ENCODE results near the gene MCTP2.

The MCTP2 gene

DNA sequence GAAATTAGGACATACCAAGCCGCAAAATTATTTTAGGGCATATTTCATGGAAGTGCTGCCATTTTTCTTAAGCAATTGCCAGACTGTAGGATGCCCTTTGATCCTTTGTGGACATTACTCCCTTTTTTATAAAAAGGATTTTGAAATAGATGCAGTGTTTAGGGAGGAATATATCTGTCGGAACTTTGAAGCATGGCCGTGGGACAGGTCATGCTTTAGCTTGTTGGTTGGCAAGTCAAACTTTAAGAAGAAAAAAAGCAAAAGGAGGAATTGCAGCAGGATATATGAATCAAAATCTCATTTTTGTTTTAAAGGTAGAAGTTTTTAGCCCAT lies 122.1 kb downstream of the MCTP2 start:
- DNase-seq (ENCODE audit: low read depth), result no peak

DNA sequence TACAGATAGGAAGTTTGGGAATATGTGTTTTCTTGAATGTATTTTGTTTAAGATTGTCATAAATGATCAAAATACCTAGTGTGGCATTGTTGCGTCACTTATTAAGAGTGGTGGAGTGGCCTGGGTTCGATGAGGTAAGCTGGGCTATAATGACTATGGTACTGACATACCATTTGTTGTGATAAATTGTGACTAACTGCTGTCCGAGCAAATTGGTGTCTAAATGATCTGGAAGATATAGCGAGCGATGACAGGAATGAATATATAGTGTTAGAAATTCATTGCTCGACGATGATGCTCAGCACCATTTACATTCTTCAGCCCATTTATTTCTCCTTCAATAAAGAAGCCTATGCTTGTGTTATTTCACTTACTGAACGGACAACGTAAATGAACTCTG lies 123.3 kb downstream of the MCTP2 start:
- DNase-seq (ENCODE audit: low read depth), result no peak

DNA sequence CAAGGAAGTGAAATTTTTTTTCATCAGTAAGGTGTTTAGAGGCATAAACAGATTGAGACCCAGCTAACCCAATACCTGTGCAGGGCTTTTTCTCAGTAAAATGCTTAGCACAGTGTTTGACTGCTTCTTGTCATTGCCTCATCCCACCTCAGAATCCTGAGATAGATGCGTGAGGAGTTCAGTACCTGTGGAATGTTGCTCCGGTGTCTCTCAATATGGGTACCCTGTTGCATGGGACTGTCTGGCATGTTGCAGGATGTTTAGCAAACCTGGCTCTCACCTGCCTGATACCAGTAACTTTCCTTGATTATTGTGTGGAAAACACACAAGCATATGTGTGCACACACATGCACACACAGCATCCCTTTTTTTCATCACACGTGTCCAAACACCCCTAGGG lies 128.4 kb downstream of the MCTP2 start:
- no peak for DNase-seq (ENCODE audit: low read depth)

DNA sequence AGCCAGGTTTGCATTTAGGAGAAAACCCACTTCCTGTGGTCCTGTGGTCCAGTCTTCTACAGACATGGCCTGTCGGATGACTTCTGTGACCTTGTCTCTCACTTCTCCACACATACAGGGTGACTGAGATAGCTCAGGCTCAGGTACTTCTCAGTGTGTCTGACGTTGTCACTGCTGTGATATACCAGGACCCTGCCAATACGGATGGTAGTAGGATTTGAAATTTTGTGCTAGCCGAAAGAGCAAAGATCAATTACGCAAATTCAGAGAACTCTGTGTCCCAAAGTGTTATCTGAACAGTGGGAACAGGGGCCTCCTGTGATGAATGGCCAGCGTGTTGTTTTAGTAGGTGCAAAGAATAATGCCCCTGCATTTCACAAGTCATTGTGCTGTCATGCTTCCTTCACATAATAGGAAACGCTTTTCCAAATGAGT lies 128.9 kb downstream of the MCTP2 start:
- no peak for DNase-seq (ENCODE audit: low read depth)

DNA sequence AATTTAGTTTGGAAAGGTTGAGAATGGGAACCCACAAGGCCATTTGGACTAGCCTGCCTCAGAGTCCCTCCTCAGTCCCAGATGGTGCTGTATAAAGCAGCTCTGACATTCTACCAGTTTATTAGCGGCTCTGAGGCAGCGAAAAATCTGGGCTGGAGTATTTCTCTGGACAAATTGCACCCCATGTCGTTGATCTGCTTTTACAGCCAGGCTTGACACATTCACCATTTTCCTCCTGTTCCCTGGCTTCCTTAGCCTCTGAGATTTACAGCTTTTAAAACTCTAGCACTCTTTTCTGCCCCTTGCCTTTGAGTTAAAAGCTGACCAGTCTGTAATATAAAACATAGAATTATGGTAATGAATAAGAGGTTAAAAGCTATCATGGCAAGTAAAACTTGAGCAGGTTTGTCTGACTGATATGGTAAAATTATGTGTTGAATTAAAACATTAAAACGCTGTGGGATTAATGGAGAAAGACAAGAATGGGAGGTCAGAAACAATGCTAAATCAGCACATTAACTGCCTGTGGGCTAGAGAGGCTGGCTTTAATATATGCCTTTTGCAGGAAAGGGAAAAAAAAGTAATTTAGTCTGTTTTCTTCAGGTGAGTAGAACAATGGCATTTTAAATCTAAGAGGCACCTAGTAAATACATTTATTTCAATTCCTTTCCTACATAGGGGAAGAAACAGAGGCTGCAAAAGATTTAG lies 131.2 kb downstream of the MCTP2 start:
- no peak for DNase-seq (ENCODE audit: low read depth)

DNA sequence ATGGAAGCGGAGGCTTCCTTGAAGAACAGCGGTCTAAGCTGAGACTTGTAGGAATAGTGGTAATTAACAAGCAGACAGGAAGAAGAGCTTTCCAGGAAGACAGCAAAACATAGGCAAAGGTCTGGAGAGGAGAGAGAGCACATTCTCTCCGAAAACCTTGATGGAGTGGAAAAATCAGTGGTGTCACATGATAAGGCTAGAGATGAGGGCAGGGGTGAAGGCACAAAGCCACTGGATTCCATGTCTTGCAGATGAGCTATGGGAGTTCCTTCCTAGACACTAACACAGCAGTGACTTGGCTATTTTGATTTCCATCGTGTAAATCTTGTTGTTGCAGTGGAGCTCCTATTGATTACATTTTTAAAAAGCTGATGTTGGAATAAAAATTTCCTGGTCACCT lies 132.0 kb downstream of the MCTP2 start:
- no peak for DNase-seq (ENCODE audit: low read depth)

DNA sequence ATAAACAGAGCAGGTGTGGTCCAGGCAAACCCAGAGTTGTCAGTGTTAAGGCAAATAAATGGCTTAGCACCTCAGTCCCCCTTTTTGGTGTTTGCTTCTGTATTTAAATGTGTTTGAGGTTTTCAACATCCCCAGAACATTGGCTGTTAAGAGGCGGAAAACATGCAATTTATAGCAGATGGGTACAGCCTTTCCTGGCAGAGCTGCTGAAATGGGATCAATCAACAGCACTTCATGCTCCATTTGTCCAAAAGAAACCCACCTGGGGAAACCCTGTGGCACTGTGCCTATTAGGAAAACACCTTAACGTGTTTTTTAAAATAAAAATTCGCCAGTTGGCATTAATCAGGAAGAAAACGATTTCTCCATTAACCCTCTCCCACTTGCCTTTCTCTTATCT lies 135.4 kb downstream of the MCTP2 start:
- no peak for DNase-seq (ENCODE audit: low read depth)

DNA sequence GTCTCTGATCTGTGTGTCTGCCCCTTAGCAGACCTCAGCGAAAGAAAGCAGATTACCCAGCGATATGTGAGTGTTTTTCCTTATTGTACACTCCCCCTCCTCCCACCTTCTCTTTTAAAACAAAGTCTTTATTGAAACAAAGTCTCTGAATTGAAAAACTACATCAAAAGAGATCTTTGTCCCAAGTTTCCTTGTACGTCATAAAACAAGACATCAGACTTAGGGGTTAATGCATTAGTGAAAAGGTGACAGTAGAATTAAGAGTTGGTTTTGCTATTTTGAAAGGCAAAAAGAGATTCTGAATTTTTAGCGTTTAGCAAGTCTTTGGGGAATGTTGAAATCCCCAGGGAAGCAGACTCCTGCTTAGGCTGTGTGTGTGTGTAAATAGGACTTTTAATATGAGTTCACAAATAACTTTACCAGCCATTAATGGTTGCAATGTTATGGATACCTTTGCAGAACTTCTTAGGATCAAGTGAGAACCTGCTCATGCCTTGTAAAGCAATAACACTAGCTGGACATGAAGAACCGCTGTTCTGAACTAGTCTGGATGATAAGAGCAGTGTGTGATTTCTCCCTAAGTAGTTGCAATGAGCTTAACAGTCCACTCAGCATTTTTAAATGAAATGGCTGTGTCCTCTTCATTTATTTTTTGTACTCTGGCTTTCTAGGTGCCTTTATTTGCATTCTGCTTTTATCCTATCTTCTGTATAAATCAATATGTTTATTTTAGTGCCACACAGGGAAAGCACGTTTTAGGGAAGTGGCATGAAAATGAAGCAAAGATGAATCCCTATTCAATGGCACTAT lies 136.6 kb downstream of the MCTP2 start:
- no peak for DNase-seq (ENCODE audit: low read depth)

DNA sequence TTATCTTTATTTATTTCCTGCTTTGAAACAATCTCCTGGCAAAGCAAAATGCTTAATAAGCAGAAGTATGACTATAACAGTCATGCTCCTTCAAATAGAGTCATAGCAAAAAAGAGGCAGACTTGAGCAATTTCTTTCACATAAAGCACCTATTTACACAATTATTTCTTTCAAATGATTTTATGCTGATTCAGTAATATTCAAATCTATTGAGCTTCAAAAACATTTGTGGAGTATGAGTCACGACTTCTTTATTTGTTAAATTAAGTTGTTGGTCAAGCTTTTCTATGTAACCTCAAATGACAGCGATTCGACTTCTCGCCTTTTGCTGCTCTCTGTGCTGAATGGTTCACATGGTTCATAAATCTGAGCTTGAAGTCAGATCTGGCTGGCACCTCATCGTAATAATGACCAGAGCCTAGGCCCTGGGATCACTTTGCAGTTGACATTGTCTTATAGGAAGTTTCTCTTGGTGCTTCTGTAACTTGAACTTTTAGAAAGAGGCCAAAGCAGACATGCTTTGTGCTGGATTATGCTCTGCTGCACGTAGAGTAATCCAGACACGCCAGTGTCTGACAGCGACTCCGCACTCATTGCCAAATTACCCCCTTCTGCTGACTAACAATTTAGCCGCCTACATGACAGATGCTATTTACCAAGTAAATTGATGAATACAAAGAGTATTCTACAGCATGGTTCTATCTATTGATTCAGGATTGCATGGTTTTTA lies 139.0 kb downstream of the MCTP2 start:
- DNase-seq (ENCODE audit: low read depth), result no peak

DNA sequence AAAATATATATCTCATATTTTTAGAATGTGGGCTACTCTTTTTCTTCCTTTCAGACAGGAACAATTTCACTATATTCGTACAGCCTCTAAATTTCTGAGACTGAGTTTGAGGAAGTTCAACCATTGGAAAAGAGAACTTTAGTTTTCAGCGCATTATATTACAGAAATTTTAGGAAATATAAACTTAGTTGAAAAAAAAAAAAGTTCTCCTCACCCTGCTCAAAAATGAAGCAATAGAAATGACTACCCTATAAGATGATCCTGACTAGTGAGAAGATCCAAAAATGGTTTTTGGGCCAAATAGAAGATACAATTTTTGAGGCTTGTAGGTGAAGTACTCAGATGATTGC lies 139.6 kb downstream of the MCTP2 start:
- no peak for DNase-seq (ENCODE audit: low read depth)

DNA sequence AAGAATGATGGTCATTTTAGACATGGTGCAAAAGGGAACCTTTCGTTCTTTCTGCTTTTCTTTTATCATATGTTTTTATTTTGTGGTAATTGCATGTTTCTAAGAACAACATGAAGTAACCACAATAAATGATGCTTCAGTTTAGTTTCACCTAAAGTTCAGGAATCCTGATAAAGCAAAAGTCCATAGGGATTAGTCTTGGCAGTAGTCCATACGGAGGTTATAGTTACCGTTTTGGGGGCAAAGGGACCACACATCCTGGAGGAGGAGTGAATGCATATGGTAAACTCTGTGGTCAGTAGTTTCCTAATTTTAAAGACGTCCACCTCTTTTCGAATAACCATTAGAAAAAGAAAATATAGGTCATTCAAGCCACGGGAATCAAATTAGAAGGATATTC lies 141.5 kb downstream of the MCTP2 start:
- DNase-seq (ENCODE audit: low read depth), result no peak

DNA sequence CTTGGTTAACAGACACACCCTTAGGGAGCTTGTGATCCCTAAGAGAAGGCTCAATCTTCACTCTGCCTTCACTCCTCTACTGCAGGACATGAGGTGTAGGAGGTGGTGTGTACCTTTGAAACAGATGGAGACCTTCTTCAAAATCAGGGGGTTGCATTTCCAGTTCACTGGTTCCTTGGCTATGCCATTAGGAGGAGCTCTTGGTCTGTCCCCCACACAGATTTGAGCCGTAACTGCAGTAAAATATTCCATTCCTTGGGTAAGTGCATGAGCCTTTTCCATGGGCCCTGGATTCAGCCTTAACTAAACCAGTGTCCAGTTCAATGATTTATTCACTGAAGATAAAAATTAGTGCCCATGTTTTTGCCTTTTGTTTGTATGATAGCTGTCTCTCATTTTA lies 144.6 kb downstream of the MCTP2 start:
- no peak for DNase-seq (ENCODE audit: low read depth)

DNA sequence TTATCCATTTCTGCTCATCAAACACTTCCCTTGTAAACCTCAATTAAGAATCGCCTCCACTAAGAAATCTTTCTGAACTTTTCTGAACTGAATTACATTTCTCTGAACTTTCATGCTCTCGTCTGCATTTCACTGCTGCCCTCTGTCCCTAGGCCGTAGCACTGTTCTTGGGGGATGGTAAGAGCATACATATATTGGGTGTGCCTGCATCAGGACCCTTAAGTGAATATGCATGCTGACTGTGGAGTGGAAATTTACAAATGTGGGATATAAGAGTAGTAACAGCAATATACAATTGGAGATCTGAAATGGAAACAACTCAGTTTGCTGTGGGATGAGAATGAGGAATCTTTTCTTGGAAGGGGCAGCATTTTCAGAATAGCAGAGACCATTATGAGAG lies 148.6 kb downstream of the MCTP2 start:
- DNase-seq (ENCODE audit: low read depth), result no peak

DNA sequence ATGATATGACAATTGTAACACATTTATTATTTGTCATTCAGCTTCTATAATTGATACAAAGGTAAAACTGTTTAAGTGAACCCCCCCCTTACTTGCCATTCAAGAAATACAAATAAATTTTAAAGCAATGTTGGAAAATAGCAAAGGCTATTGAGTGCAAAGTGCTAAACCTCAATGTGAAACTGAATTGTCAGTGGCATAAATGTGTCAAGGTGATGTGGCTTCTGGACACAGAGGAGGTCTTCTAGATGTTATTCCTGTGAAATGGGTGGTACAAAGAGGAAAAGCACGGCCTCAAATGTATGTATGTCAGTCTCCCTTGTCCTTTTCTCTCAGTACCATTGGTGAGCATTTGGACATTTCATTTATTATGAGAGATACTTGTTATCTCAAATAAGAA lies 149.4 kb downstream of the MCTP2 start:
- DNase-seq (ENCODE audit: low read depth), result no peak

DNA sequence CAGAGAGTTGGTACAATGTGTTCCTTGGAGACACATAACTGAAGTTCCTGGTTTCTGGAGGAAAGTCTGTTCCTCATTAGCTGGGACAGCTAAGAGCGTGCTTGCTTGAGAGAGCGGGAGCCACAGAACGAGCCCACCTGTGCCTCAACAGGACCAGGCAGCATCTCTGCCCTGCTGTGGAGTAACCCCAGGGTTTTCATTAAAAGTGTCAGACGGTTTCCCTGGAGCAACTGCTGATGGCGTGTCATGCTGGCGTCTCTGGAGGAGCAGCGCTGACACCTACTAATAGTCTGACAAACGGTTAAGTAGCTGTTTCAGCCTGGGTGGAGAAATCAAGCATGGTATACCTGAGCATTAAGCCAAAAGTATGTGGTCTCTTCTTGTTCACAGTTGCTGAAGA lies 150.0 kb downstream of the MCTP2 start:
- DNase-seq (ENCODE audit: low read depth), result no peak

DNA sequence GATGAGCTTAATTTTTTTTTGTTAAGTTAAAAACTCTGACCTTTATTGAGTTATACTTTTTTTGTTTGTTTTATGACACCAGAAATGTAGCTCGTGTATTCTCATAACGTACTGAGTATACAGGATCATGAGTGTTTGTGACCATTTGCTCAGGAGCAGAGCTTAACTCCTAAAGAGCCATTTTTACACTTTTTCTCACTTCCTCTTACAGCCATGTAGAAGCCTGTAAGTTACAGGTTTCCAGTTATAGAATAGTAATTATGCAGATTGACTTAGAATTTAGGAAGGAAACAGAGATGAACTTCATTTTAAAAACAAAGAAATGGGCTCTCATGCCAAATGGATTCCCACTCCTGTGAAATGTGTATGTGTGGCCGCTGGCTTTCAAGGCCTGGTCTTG lies 151.7 kb downstream of the MCTP2 start:
- no peak for DNase-seq (ENCODE audit: low read depth)

DNA sequence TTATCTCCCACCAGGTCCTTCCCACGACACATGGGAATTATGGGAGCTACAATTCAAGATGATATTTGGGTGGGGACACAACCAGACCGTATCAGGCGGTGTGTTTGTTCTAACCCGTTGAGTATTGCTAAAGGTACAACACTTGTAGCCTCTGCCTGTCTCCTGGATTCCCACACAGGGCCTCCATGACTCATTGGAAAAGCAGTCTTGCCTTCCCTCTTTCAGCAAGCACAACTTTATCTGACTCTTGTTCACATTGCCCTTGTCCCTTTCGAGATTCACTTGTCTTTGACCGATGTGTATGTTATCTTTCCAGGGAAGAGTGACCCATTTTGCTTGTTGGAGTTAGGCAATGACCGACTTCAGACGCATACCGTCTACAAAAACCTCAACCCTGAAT lies 152.3 kb downstream of the MCTP2 start:
- no peak for DNase-seq (ENCODE audit: low read depth)

DNA sequence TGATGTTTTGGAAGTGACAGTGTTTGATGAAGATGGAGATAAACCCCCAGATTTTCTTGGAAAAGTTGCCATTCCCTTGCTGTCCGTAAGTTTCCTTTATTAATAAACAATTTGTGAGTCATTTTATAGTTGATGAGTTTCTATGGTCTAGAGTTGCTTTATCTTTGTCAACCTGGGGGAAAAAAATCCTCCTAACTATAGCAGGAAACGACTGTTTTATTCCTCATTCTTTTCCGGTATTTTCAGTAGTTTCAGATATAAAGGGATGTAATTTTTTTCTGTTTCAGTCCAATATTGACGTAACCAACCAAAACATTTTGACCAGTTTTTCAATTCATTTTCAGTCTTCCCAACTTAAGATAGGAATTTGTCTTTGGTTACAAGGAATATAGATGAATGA lies 154.1 kb downstream of the MCTP2 start:
- no peak for DNase-seq (ENCODE audit: low read depth)

DNA sequence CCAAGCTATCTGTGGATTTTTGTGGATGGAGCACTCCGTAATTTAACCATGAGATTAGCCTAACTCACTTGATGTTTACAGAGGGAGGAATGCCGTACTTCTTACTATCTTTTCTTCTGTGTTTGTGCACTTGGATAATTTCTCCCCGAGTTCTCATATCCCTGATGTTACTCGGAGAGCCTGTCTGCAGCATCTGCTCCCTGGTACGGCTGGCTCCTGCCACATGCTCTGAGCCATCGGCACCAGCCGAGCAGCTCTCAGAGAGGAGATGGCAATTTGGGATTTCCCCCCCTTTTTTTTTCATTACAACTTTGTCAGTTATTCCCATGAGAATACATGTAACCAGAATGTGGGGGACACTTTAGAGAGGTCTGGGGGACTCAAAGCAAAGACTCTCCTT lies 155.0 kb downstream of the MCTP2 start:
- DNase-seq (ENCODE audit: low read depth), result no peak

DNA sequence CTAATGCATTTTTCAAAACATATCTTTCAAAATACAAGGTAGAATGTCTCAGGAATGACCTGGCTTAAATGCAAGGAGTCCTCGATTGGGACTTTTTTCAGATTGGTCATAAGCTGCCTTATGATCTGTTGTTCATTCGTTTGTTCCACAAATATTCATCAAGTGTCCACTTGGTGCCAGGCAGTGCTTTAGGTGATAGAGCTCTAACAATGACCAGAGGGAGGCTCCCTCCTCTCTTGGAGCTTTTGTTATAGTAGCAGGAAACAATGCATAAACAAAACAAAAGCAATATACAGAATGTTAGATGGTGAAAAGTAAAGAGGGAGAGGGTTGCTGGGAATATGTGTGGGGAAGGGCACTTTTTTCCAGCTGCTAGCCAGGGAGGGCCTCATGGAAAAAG lies 156.1 kb downstream of the MCTP2 start:
- DNase-seq (ENCODE audit: low read depth), result no peak

DNA sequence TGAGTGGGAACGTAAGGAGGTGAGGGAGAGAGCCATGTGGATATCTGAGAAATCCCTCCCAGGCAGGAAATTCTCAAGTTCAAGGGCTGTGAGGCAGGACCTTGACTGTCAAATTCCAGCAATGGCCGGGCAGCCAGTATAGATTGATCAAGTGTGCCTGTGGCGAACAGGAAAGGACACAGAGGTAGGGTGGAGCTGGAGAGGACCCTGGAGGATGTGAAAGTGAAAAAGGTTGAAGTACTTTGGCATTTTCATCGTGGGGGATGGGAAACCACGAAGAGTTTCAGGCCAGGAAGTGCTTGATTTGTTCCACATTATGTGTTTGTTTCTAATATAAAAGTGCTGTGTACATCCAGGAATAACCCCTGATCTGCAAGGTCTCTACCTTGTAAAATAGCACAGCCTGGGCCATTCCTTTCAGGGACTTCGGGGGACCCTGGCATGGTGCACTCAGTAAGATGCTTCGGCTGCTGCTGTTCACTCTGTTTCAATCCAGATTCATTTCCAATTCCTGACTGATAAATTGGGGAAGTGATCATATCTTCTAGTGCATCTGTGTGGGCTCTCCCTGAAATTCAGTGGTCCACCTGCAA lies 156.6 kb downstream of the MCTP2 start:
- DNase-seq (ENCODE audit: low read depth), result no peak

DNA sequence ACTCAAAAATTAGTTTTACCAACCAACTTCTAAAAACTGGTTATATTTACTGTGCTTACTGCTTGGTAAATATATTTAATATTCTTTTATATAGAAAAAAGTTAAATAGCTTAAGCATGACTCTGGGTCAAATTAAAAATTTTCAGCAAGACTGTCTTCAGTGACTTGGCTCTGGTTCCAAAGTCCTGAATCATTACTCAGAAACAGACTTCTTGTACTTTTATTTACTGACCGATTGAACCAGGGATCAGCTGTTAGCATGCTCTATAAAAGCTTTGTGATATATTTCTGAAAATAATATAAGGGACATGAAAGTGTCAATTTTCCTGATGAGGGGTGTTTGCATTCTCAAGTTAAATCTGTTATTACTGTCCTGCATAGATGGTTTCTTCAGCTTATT lies 164.3 kb downstream of the MCTP2 start:
- DNase-seq (ENCODE audit: low read depth), result peak; percentile 2

DNA sequence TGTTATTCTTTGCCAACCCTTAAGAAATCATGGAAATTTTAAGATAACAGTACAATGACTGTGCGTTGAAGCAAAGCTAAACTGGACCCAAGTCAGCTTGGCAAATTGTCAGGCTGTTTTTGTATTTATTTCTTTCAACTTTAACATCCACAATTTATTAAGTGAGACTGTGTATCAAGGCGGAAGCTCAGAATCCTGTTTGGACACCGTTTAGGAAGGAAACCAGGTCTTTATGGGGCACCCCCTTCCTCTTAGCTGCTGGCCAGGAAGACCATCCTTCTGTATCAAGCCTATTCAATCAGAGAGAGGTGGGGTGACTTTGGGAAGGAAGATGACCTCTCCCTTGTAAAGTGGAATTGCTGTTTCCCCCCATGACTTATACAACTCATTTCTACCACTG lies 166.0 kb downstream of the MCTP2 start:
- no peak for DNase-seq (ENCODE audit: low read depth)

Measured in GM04503 (cell line).